Neural progenitor cell (in vitro differentiated cells): ENCODE data around the gene SLC36A1.

Experiments
- CTCF ChIP-seq: fragments of 200-600 bp; sonication (generic); IDR thresholded peaks from 2 replicates; pipeline ENCODE4 v1.5.1; 2017; ENCODE audit warnings: antibody characterized with exemption, mild to moderate bottlenecking
- EZH2 ChIP-seq: fragments of 200-600 bp; sonication (generic); IDR thresholded peaks from 2 replicates; pipeline ENCODE4 v1.6.1; 2017; ENCODE audit warnings: antibody characterized with exemption, mild to moderate bottlenecking, moderate library complexity

- TF ChIP-seq CTCF, result no peak
- no peak for TF ChIP-seq EZH2
Measured at GRCh38 chr5:151491062-151491461, 43.7 kb downstream of the SLC36A1 start.
